ENCODE results near the gene TCERG1L.

Gene TCERG1L

GRCh38 chr10:131316321-131317075 lies 5.0 kb upstream of the TCERG1L start:
- no peak for DNase-seq (ENCODE audit: low read depth, low spot score)
- no peak overlapping the region for H3K27ac ChIP-seq

- no peak for DNase-seq (ENCODE audit: low read depth, low spot score)
- no peak overlapping the region for H3K27ac ChIP-seq
Observed at GRCh38 chr10:131315344-131315743, 3.8 kb upstream of the TCERG1L start.

- no peak for DNase-seq (ENCODE audit: low read depth, low spot score)
- no peak overlapping the region for H3K27ac ChIP-seq
Observed at GRCh38 chr10:131314799-131315198, 3.3 kb upstream of the TCERG1L start.

GRCh38 chr10:131314148-131314547 lies 2.6 kb upstream of the TCERG1L start:
- H3K27ac ChIP-seq, result no peak overlapping the region
- DNase-seq (ENCODE audit: low read depth, low spot score), result no peak

GRCh38 chr10:131313377-131313776 lies 1.9 kb upstream of the TCERG1L start:
- DNase-seq (ENCODE audit: low read depth, low spot score), result no peak
- H3K27ac ChIP-seq, result no peak overlapping the region

GRCh38 chr10:131312478-131312836 lies 936 bp upstream of the TCERG1L start:
- H3K27ac ChIP-seq, result no peak overlapping the region
- DNase-seq (ENCODE audit: low read depth, low spot score), result no peak

- DNase-seq (ENCODE audit: low read depth, low spot score), result no peak
- no peak overlapping the region for H3K27ac ChIP-seq
Observed at GRCh38 chr10:131311402-131311660, 190 bp downstream of the TCERG1L start.

GRCh38 chr10:131310551-131311401 lies 745 bp downstream of the TCERG1L start:
- no peak for DNase-seq (ENCODE audit: low read depth, low spot score)
- no peak overlapping the region for H3K27ac ChIP-seq

- no peak for DNase-seq (ENCODE audit: low read depth, low spot score)
- H3K27ac ChIP-seq, result no peak overlapping the region
Observed at GRCh38 chr10:131310142-131310541, 1.4 kb downstream of the TCERG1L start.

GRCh38 chr10:131300508-131300907 lies 11.0 kb downstream of the TCERG1L start:
- H3K27ac ChIP-seq, result no peak overlapping the region
- no peak for DNase-seq (ENCODE audit: low read depth, low spot score)

GRCh38 chr10:131290781-131291180 lies 20.7 kb downstream of the TCERG1L start:
- no peak for DNase-seq (ENCODE audit: low read depth, low spot score)
- no peak overlapping the region for H3K27ac ChIP-seq

GRCh38 chr10:131288648-131289047 lies 22.9 kb downstream of the TCERG1L start:
- H3K27ac ChIP-seq, result no peak overlapping the region
- no peak for DNase-seq (ENCODE audit: low read depth, low spot score)

GRCh38 chr10:131282961-131283360 lies 28.6 kb downstream of the TCERG1L start:
- no peak for DNase-seq (ENCODE audit: low read depth, low spot score)
- H3K27ac ChIP-seq, result no peak overlapping the region

- no peak overlapping the region for H3K27ac ChIP-seq
- no peak for DNase-seq (ENCODE audit: low read depth, low spot score)
Observed at GRCh38 chr10:131280101-131280500, 31.4 kb downstream of the TCERG1L start.

GRCh38 chr10:131279516-131279915 lies 32.0 kb downstream of the TCERG1L start:
- no peak overlapping the region for H3K27ac ChIP-seq
- no peak for DNase-seq (ENCODE audit: low read depth, low spot score)

GRCh38 chr10:131277969-131278368 lies 33.6 kb downstream of the TCERG1L start:
- no peak for DNase-seq (ENCODE audit: low read depth, low spot score)
- H3K27ac ChIP-seq, result no peak overlapping the region

- no peak overlapping the region for H3K27ac ChIP-seq
Observed at GRCh38 chr10:131277278-131277677, 34.2 kb downstream of the TCERG1L start.

GRCh38 chr10:131275691-131276090 lies 35.8 kb downstream of the TCERG1L start:
- H3K27ac ChIP-seq, result no peak overlapping the region
- DNase-seq (ENCODE audit: low read depth, low spot score), result no peak

More at GRCh38 chr10:131277278-131277677, 34.2 kb downstream of the TCERG1L start:
- DNase-seq (ENCODE audit: low read depth, low spot score), result no peak

- no peak overlapping the region for H3K27ac ChIP-seq
Observed at GRCh38 chr10:131274883-131275282, 36.6 kb downstream of the TCERG1L start.

GRCh38 chr10:131274133-131274880 lies 37.2 kb downstream of the TCERG1L start:
- no peak for DNase-seq (ENCODE audit: low read depth, low spot score)

More at GRCh38 chr10:131274883-131275282, 36.6 kb downstream of the TCERG1L start:
- no peak for DNase-seq (ENCODE audit: low read depth, low spot score)

GRCh38 chr10:131273476-131273875 lies 38.0 kb downstream of the TCERG1L start:
- H3K27ac ChIP-seq, result no peak overlapping the region
- no peak for DNase-seq (ENCODE audit: low read depth, low spot score)

More at GRCh38 chr10:131274133-131274880, 37.2 kb downstream of the TCERG1L start:
- H3K27ac ChIP-seq, result no peak overlapping the region

Measured in epithelial cell of prostate (primary cell).